Right cardiac atrium (tissue), 5 donors: ENCODE measurements around the gene SLC46A2. TPM values are rescaled to one million over a fixed set of nuclear protein-coding genes. Genes with fewer than 3 reads are reported as not detected.

ENCODE experiments used
- ATAC-seq, 2 donors: fragments of 200-7000 bp; cut with Tn5 transposase; one replicate each; pipeline versions ENCODE4 v1.8.0 to v1.9.1; 2020; ENCODE audit warnings: moderate library complexity in 2 of 2, mild to moderate bottlenecking in 1 of 2
- DNase-seq, 3 donors: peaks; one replicate each; pipeline ENCODE4 v3.0.0-alpha.2; 2020
- H3K27ac ChIP-seq: one replicate; pipeline ENCODE4 v1.5.1; 2013; ENCODE audit warnings: mild to moderate bottlenecking, low read length, control low read depth, moderate library complexity
- H3K27me3 ChIP-seq: one replicate; pipeline ENCODE4 v1.6.1; 2013; ENCODE audit not compliant: control insufficient read depth, insufficient read depth
- H3K4me1 ChIP-seq: one replicate; pipeline ENCODE4 v1.6.1; 2013; ENCODE audit warnings: low read length; ENCODE audit not compliant: control insufficient read depth, insufficient read depth
- H3K4me3 ChIP-seq: one replicate; pipeline ENCODE4 v1.5.1; 2013; ENCODE audit warnings: low read length, control low read depth
- H3K9me3 ChIP-seq: one replicate; pipeline ENCODE4 v1.6.1; 2013; ENCODE audit warnings: low read length; ENCODE audit not compliant: control insufficient read depth
- WGBS: extraction: QIAGEN DNeasy Blood & Tissue Kit; methylation state at CpG from one replicate; pipeline ENCODE4 v1.1.7; 2013; 5-methylcytosine and 5-hydroxymethylcytosine counted together
- intact Hi-C, 4 donors: fragments of 100-400 bp; cut with DNase I; formaldehyde crosslinking; loops; one replicate each; pipeline versions ENCODE4 v1.11.0 to v1.14.0; 2022 to 2023
- polyA plus RNA-seq: library from polyadenylated mRNA; stranded (reverse); fragments of 200-250 nt; gene quantifications from one replicate; pipeline ENCODE4 v1.2.3, GENCODE V29; 2013
- total RNA-seq, 4 donors: library from RNA; stranded (reverse); fragmentation: NEBNext Ultra II Directional; extraction: Animal tissue kit (Norgen Biotek cat#: 25700); gene quantifications; one replicate each; pipeline ENCODE4 v1.2.1, GENCODE V29; 2021
- donor health status: healthy with polysubstance abuse.
- donor health status: DM: no; HTN: yes; CAD: no.
- donor health status: DM: no; HTN: no; CAD: no.
- donor health status: DM: no; HTN: yes; CAD: no; lungs with severe emphysema.
- donor health status: DM: yes; HTN: yes; CAD: no.

Gene SLC46A2
- total and polyA plus RNA-seq, 5 donors = 0.02 TPM; not detected in 4

- DNase-seq = no peak
- no peaks in the 10 kb centered on the region for H3K9me3 ChIP-seq
- ATAC-seq = no peak
- H3K27ac ChIP-seq = no peak overlapping the region
- intact Hi-C loops = no loop called here
- H3K4me1 ChIP-seq = no peaks in the 10 kb centered on the region
- WGBS = 76% methylated on average over 2 of the region's 2 CpGs
- no peak overlapping the region for H3K4me3 ChIP-seq
- H3K27me3 ChIP-seq = no peaks in the 10 kb centered on the region
These were observed 21.1 kb upstream of the SLC46A2 start for GRCh38 chr9:112911736-112912135.

- ATAC-seq (no peak), DNase-seq (no peak)
- Histone ChIP-seq H3K27me3 (no peaks in the 10 kb centered on the region), H3K4me3 (no peak overlapping the region), H3K9me3 (no peaks in the 10 kb centered on the region), H3K27ac (no peak overlapping the region), H3K4me1 (no peaks in the 10 kb centered on the region)
- WGBS = 59% methylated on average over 4 of the region's 4 CpGs
- intact Hi-C loops = no loop called here
These were observed 14.4 kb upstream of the SLC46A2 start for GRCh38 chr9:112905084-112905483.

GRCh38 chr9:112900901-112901300, 10.2 kb upstream of the SLC46A2 start:
- no peaks in the 10 kb centered on the region for H3K9me3 ChIP-seq
- H3K4me1 ChIP-seq = no peaks in the 10 kb centered on the region
- H3K27me3 ChIP-seq = no peaks in the 10 kb centered on the region
- intact Hi-C loops = loop anchor here in 2 of 4 donors (5.0 kb wide), 1 partner anchor 54 kb away; no protein-coding TSS in a partner anchor
- ATAC-seq (no peak), DNase-seq (no peak)
- no peak overlapping the region for H3K27ac ChIP-seq
- 66% methylated on average over 1 of the region's 1 CpG for WGBS
- H3K4me3 ChIP-seq = no peak overlapping the region

GRCh38 chr9:112900488-112900887, 9.8 kb upstream of the SLC46A2 start:
- WGBS = 65% methylated on average over 4 of the region's 4 CpGs
- ATAC-seq = no peak

GRCh38 chr9:112898872-112899311, 8.2 kb upstream of the SLC46A2 start:
- Histone ChIP-seq H3K4me3 (no peak overlapping the region), H3K27me3 (no peaks in the 10 kb centered on the region), H3K27ac (no peak overlapping the region), H3K4me1 (no peaks in the 10 kb centered on the region), H3K9me3 (no peaks in the 10 kb centered on the region)
- DNase-seq (no peak), ATAC-seq (no peak)
- intact Hi-C loops = no loop called here
- WGBS = 51% methylated on average over 6 of the region's 6 CpGs

More at GRCh38 chr9:112900488-112900887, 9.8 kb upstream of the SLC46A2 start:
- H3K4me1 ChIP-seq = no peaks in the 10 kb centered on the region
- H3K27me3 ChIP-seq = no peaks in the 10 kb centered on the region
- H3K27ac ChIP-seq = no peak overlapping the region
- no peak overlapping the region for H3K4me3 ChIP-seq
- DNase-seq = no peak
- no peaks in the 10 kb centered on the region for H3K9me3 ChIP-seq
- intact Hi-C loops = loop anchor here in 2 of 4 donors (5.0 kb wide), 1 partner anchor 53 kb away; no protein-coding TSS in a partner anchor

GRCh38 chr9:112896131-112896530, 5.5 kb upstream of the SLC46A2 start:
- no peaks in the 10 kb centered on the region for H3K27me3 ChIP-seq
- no peak overlapping the region for H3K27ac ChIP-seq
- H3K4me3 ChIP-seq = no peak overlapping the region
- H3K4me1 ChIP-seq = no peaks in the 10 kb centered on the region
- no peak for ATAC-seq
- no peaks in the 10 kb centered on the region for H3K9me3 ChIP-seq
- intact Hi-C loops = no loop called here
- no peak for DNase-seq
- WGBS = 40% methylated on average over 3 of the region's 3 CpGs

GRCh38 chr9:112894699-112895098, 4.0 kb upstream of the SLC46A2 start:
- Histone ChIP-seq H3K9me3 (no peaks in the 10 kb centered on the region), H3K4me3 (no peak overlapping the region), H3K27me3 (no peaks in the 10 kb centered on the region), H3K4me1 (peaks cover 4% of the 10 kb centered on the region), H3K27ac (no peak overlapping the region)
- ATAC-seq (no peak), DNase-seq (no peak)
- 96% methylated on average over 1 of the region's 1 CpG for WGBS
- intact Hi-C loops = no loop called here

- Histone ChIP-seq H3K4me3 (no peak overlapping the region), H3K27me3 (no peaks in the 10 kb centered on the region), H3K27ac (peak overlapping the region; percentile 23), H3K4me1 (peaks cover 4% of the 10 kb centered on the region), H3K9me3 (no peaks in the 10 kb centered on the region)
- WGBS = 90% methylated on average over 1 of the region's 1 CpG
- intact Hi-C loops = no loop called here
- no peak for ATAC-seq
- no peak for DNase-seq
These were observed 3.4 kb upstream of the SLC46A2 start for GRCh38 chr9:112894041-112894440.

- H3K9me3 ChIP-seq = no peaks in the 10 kb centered on the region
- H3K27ac ChIP-seq = no peak overlapping the region
- peaks cover 4% of the 10 kb centered on the region for H3K4me1 ChIP-seq
- intact Hi-C loops = no loop called here
- no peaks in the 10 kb centered on the region for H3K27me3 ChIP-seq
- ATAC-seq (no peak), DNase-seq (no peak)
- 83% methylated on average over 2 of the region's 2 CpGs for WGBS
- no peak overlapping the region for H3K4me3 ChIP-seq
These were observed 2.3 kb upstream of the SLC46A2 start for GRCh38 chr9:112892981-112893380.

- Histone ChIP-seq H3K9me3 (no peaks in the 10 kb centered on the region), H3K27ac (no peak overlapping the region), H3K4me1 (peaks cover 4% of the 10 kb centered on the region), H3K4me3 (no peak overlapping the region), H3K27me3 (no peaks in the 10 kb centered on the region)
- ATAC-seq (no peak), DNase-seq (no peak)
- intact Hi-C loops = no loop called here
- WGBS = 93% methylated on average over 3 of the region's 3 CpGs
These were observed 845 bp upstream of the SLC46A2 start for GRCh38 chr9:112891521-112891920.

GRCh38 chr9:112887381-112887780, 3.3 kb downstream of the SLC46A2 start:
- no peak overlapping the region for H3K27ac ChIP-seq
- H3K4me3 ChIP-seq = no peak overlapping the region
- no peak for ATAC-seq
- peaks cover 4% of the 10 kb centered on the region for H3K4me1 ChIP-seq
- 57% methylated on average over 5 of the region's 5 CpGs for WGBS
- intact Hi-C loops = no loop called here
- peak in 1 of 3 donors; percentile 59 for DNase-seq
- no peaks in the 10 kb centered on the region for H3K9me3 ChIP-seq
- H3K27me3 ChIP-seq = no peaks in the 10 kb centered on the region

- no peaks in the 10 kb centered on the region for H3K27me3 ChIP-seq
- intact Hi-C loops = no loop called here
- H3K27ac ChIP-seq = no peak overlapping the region
- no peaks in the 10 kb centered on the region for H3K9me3 ChIP-seq
- ATAC-seq (no peak), DNase-seq (no peak)
- 96% methylated on average over 4 of the region's 4 CpGs for WGBS
- H3K4me1 ChIP-seq = peaks cover 4% of the 10 kb centered on the region
- H3K4me3 ChIP-seq = no peak overlapping the region
These were observed 4.3 kb downstream of the SLC46A2 start for GRCh38 chr9:112886351-112886750.
